Hypothalamus (tissue), 51 donors: ENCODE data around the gene TTC1.
"Not testable (repeated sequence)": the region's sequence is repeated elsewhere in the genome, so short reads cannot be mapped to it uniquely, and the experiment has no call there.

Experiments used
- DNase-seq, 51 donors: peaks; one replicate each; lab custom pipeline; 2025; lab: John Stamatoyannopoulos, UW

Gene TTC1, protein sequence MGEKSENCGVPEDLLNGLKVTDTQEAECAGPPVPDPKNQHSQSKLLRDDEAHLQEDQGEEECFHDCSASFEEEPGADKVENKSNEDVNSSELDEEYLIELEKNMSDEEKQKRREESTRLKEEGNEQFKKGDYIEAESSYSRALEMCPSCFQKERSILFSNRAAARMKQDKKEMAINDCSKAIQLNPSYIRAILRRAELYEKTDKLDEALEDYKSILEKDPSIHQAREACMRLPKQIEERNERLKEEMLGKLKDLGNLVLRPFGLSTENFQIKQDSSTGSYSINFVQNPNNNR

GRCh38 chr5:160008877-160009590, at the start of gene TTC1:
TTC1 (plus strand) TSS chr5:160009139; CDS start chr5:160010529, 1,390 bp downstream.
- peak; percentile 16 to 98 (median 91) for DNase-seq

DNA sequence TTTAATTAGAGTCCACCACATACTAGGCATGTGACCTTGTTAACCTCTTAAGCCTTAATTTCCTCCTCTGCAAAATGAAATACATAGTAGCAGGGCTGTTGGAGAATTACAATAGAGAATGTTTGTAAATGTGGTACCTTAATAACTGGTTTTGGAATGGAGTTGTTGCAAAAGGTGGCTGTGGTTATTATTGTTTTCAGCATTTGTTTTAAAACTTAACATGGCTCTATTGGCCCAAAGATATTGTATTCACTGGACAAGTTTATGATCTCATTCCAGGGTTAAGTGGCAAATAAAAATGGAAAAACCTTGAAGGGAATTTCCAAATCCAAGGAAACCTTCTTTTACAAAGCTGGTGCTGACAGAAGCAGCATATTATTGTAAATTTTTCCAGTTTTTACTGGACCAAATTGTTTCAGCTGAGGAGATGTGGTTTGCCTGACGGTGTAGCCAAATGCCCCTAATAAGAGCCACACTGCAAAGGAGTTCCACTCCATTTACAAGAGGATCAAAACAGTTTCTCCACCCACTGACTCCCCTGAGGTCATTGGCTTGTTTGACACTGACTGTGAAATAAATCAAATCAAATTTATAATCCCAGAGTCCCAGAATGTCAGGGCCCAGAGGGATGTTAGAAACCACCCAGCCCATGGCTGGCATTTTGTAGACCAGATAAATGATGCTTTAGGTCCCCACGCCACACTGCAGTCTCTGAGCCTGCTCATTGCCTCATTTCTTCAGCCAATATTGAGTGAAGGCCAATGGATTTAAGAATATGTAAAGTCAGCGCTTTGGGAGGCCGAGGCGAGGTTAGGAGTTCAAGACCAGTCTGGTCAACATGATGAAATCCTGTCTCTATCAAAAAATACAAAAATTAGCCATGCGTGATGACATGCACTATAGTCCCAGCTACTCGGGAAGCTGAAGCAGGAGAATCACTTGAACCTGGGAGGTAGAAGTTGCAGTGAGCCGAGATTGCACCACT, 47.5 kb upstream of the TTC1 start:
- DNase-seq, result no peak

- DNase-seq, result no peak
Measured at GRCh38 chr5:159962214-159962613, 46.7 kb upstream of the TTC1 start.

DNA sequence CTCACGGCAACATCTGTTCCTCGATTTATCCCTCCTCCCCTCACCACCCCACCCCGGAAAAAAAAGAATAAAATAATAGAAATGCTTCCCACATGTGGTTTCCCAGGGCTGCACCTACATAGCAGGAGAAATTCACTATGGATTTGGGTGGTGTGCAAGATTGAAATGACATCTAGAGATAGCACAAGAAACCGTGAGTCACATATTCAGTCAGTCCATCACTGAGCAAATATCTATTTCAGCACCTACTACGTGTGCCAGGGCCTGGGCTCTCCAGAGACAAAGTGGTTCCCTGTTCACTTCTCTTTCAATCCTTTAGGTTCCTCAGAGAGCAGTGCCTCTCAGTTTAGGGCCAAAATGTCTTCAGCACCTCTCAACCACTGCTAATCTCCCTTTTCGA, 45.0 kb upstream of the TTC1 start:
- DNase-seq, result no peak

GRCh38 chr5:159965031-159965837, 43.7 kb upstream of the TTC1 start:
- DNase-seq, result peak in 17 of 51 donors; percentile 1 to 41 (median 10)

- not testable (repeated sequence) for DNase-seq
Measured at GRCh38 chr5:159965838-159966128, 43.2 kb upstream of the TTC1 start.

DNA sequence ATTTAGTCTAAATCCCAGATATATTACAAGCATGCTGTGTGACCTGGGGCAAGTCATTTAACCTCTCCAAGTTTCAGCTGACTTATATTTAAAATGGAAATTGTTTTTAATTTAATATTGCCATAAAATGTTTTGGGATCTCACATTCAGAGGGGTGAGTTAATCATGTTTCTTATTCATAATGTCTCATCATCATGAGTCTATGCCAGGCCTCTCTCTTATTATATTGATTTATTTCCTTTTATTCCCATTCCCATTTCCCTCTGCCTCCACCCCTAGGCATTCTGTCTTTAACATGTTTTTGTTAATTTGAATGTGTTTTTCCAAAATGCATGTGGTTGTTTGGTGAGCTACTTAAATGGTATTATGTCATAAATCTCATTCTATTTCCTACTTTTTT, 39.0 kb upstream of the TTC1 start:
- DNase-seq, result no peak

- DNase-seq, result no peak
Measured at GRCh38 chr5:159971038-159971437, 37.9 kb upstream of the TTC1 start.

DNA sequence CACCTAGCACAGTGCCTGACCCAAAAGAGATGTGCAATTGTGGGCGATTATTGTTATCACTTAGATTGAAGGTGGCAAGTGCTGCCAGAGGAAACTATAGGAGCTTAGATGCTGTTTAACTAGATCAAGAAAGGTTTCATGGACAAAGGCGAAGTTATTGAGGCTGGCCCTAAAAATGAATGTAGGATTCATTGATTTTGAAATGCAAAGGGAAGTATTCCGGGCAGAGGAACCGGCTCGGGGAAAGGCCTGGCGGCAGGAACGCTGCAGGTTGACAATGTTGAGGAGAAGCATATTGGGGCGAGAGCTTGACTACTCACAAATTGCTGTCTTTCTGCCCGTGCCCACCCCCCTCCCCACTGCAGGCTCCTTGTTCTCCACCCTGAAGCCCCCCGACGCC, 37.4 kb upstream of the TTC1 start:
- DNase-seq, result no peak

- no peak for DNase-seq
Measured at GRCh38 chr5:159971931-159972461, 36.9 kb upstream of the TTC1 start.

DNA sequence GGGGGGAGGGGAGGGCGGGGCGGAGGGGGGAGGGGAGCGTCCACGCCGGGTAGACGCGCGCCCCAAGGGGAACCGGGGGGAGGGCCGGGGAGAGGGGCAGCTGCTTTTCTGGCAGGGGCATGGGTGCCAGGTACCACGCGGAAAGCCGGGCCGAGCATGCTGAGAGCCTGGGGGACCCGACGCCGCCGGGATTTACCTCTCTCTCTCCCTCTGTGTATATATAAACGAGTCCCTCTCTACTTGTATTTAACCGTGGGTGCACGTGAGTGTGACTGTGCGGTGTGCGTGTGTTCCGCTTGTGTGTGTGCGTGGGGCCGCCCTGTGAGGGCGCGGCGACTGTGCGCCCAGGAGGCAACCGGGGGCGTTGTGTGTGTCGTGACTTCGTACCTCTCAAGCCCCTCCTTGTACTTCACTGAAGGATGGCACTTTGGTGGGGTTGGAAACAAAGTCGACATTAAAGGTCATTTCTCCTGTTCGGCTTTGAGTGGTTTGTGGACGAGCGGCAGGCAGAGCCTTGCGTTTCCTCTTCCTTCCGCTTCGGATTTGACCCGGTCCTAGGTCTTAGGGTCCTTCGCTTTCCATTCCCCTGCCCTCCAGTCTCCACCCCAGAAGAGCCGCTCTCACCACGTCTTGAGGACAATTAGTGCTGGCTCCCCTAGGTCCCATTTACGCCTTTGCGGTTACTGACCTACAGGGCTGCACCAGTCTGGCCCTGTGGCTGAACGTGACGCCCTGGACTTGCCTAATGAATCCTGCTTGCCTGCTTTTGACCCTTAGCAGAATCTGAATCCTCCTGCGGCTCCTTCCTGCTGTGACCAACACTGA, 36.2 kb upstream of the TTC1 start:
- DNase-seq, result no peak

DNA sequence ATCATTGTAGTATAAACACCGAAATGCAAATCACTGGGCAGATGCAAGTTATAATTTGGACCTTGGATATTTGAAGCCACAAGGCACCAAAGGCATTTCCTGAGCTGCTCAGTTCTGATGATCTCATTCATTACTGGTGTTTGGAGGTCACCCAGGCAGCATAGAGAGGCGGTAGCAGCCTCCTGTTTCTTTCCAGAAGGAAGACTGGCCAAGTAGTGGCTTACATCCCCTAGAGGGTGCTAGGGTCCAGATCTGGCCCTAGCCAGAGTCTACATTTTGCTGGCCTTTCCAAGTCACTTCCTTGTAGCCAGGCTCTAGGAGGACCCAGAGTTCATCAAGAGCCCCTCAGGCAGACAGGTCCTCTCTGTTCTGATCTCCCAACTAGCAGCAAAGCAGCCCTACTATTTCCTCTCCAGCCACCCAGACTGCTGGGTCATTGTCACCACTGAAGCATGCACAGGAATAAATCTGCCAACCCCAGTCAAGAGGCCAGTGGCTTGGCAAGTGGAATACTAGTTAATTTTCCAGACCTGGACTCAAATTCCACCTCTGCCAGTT, 33.4 kb upstream of the TTC1 start:
- DNase-seq, result no peak

- no peak for DNase-seq
Measured at GRCh38 chr5:159976921-159977320, 32.0 kb upstream of the TTC1 start.

DNA sequence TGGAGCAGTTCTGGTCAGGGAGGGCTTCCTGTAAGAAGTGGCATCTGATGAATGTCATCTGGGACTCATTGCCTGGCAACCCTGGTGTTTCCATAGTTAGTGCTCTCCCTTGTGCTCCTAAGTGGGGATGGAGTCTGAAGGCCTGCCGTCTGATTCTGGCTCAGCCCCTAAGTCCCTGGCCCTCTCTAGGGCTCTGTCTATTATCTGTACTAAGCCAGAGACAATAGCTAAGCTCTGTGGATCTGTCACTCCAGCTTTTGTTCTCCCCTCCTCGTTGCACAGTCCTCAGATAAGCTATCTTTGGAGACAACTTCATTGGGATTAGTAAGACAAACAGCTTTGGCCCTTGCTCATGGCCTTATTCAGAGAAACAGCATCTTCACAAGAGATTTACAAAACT, 30.6 kb upstream of the TTC1 start:
- no peak for DNase-seq

DNA sequence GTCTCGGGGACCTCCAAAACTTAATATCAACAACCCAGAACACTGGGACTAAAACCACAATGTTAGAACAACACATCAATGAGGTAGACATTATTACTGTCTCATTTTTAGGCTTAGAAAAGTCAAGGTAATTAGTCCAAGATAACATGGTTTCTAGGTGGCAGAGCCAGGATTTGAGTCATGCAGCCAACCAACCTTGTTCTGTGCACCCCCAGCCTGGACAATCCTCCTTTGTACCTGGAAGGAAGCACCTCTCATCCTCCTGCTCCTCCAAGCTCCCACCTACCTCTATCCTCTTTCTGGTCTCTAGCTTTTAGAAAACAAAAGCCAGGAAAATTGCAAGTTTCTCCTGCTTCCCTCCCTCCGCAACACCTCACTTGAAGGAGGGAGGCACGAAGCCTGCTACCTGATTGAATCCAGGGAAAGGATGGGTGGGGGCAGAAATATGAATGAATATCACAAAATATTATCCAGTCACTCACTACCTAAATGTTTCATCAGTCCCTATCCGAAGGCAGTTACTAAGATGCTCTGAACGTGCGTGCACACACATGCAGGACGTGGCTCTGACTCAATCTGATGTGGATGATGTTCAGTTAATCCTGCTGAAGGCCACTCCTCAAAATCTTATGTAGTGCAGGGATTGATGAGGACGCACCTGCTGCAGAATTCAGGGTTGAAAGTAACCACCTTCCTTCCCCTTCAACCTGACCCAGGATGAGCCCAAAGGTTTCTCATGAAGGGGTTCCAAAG, 26.3 kb upstream of the TTC1 start:
- DNase-seq, result no peak

DNA sequence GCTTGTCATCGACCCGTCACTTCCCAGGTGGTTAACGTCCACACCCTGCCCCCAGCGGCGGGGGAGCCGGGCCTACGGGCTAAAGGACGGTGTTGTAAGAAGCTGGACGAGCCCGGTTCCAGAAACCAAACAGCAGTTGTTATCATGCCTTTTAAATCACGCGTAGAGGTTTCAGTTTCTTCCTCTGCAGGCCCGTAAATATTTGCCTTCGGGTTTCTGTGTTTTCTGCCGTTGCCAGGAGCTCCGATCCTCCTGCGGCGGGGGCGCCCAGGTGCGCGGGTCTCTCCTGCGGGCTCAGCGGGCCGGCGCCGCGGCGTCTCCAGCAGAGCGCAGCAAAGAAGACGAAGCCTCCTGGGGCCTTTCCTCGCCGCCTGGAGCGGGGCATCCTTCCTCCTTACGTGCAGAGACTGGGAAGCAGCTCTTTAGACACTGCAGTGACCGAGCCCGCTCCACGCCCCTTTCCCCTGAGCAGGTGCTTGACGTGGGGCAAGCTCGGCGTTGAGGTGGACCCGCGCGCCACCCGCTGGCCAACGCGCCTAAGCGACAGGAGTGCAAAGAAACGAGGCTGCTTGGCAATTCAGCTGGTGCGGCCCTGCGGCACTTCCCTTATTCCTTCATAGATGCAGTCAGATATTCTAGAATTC, 21.8 kb upstream of the TTC1 start:
- DNase-seq, result peak in 45 of 51 donors; percentile 2 to 75 (median 43)

DNA sequence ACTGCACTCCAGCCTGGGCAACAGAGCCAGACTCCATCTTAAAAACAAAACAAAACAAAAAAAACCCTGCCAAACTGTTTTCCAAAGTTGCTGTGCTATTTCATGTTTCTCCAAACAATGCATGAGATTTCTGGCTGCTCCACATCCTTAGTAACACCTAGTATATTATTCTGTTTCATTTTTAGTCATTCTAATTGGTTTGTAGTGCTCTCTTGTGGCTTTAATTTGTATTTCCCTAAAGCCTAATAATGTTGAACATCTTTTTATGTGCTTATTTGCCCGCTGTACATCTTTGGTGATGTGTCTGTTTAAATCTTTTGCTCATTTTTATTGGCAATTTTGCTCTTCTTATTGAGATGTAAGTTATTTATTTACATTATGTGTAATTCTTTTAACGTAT, 18.4 kb upstream of the TTC1 start:
- no peak for DNase-seq

GRCh38 chr5:159992566-159992965, 16.4 kb upstream of the TTC1 start:
- DNase-seq, result no peak
